ENCODE results near the gene GALNT2.

Gene GALNT2

GRCh38 chr1:230194525-230194924, 127.5 kb downstream of the GALNT2 start:
- DNase-seq (ENCODE audit: low read depth) = no peak
- no peak for TF ChIP-seq CTCF (IDR thresholded peaks at IDR 0.05; ENCODE audit: insufficient read depth, low read depth, low read length, missing control alignments)
- H3K4me3 ChIP-seq (ENCODE audit: low read length) = no peak overlapping the region

- no peak for TF ChIP-seq CTCF (IDR thresholded peaks at IDR 0.05; ENCODE audit: insufficient read depth, low read depth, low read length, missing control alignments)
- DNase-seq (ENCODE audit: low read depth) = no peak
- no peak overlapping the region for H3K4me3 ChIP-seq (ENCODE audit: low read length)
Observed at GRCh38 chr1:230195199-230195598, 128.2 kb downstream of the GALNT2 start.

GRCh38 chr1:230196077-230196476, 129.0 kb downstream of the GALNT2 start:
- no peak overlapping the region for H3K4me3 ChIP-seq (ENCODE audit: low read length)
- no peak for TF ChIP-seq CTCF (IDR thresholded peaks at IDR 0.05; ENCODE audit: insufficient read depth, low read depth, low read length, missing control alignments)
- no peak for DNase-seq (ENCODE audit: low read depth)

- TF ChIP-seq CTCF (IDR thresholded peaks at IDR 0.05; ENCODE audit: insufficient read depth, low read depth, low read length, missing control alignments) = no peak
Observed at GRCh38 chr1:230197644-230198567, 130.9 kb downstream of the GALNT2 start.

GRCh38 chr1:230199034-230199433, 132.0 kb downstream of the GALNT2 start:
- no peak overlapping the region for H3K4me3 ChIP-seq (ENCODE audit: low read length)
- DNase-seq (ENCODE audit: low read depth) = no peak
- TF ChIP-seq CTCF (IDR thresholded peaks at IDR 0.05; ENCODE audit: insufficient read depth, low read depth, low read length, missing control alignments) = no peak

More at GRCh38 chr1:230197644-230198567, 130.9 kb downstream of the GALNT2 start:
- DNase-seq (ENCODE audit: low read depth) = no peak
- no peak overlapping the region for H3K4me3 ChIP-seq (ENCODE audit: low read length)

- TF ChIP-seq CTCF (IDR thresholded peaks at IDR 0.05; ENCODE audit: insufficient read depth, low read depth, low read length, missing control alignments) = no peak
- DNase-seq (ENCODE audit: low read depth) = no peak
- no peak overlapping the region for H3K4me3 ChIP-seq (ENCODE audit: low read length)
Observed at GRCh38 chr1:230199554-230199953, 132.5 kb downstream of the GALNT2 start.

- no peak for DNase-seq (ENCODE audit: low read depth)
- TF ChIP-seq CTCF (IDR thresholded peaks at IDR 0.05; ENCODE audit: insufficient read depth, low read depth, low read length, missing control alignments) = no peak
- H3K4me3 ChIP-seq (ENCODE audit: low read length) = no peak overlapping the region
Observed at GRCh38 chr1:230200276-230200675, 133.2 kb downstream of the GALNT2 start.

All from epithelial cell of esophagus (primary cell).